Lower leg skin (tissue), 3 donors: ENCODE data around the gene CELSR3.

Experiments used
- POLR2A ChIP-seq, 2 donors: fragments of 450-650 bp; IDR thresholded peaks; one replicate each; pipeline ENCODE4 v1.6.1; 2016 to 2017; ENCODE audit warnings: antibody characterized with exemption in 2 of 2, mild to moderate bottlenecking in 1 of 2, moderate library complexity in 1 of 2
- TF ChIP-seq, protein P1 (sequence below), 3 donors: fragments of 450-650 bp; IDR thresholded peaks; one replicate each; pipeline ENCODE4 v1.5.1; 2016; ENCODE audit warnings: antibody characterized with exemption in 3 of 3, mild to moderate bottlenecking in 3 of 3, moderate library complexity in 2 of 3

DNA sequence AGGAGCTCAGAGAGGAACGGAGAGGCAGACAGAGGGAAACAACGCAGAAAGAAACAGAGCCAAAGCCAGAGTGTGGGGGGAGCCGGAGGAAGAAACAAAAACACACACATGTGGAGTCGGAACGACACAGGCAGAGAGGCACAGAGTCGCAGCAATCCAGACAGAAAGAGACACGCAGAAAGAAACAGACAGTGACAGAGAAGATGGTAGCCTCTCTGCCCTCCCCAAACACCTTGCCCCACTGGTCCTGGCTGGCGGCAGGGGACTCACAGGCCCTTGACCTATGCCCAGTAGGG, 21.3 kb upstream of the CELSR3 start:
- TF ChIP-seq, protein P1, sequence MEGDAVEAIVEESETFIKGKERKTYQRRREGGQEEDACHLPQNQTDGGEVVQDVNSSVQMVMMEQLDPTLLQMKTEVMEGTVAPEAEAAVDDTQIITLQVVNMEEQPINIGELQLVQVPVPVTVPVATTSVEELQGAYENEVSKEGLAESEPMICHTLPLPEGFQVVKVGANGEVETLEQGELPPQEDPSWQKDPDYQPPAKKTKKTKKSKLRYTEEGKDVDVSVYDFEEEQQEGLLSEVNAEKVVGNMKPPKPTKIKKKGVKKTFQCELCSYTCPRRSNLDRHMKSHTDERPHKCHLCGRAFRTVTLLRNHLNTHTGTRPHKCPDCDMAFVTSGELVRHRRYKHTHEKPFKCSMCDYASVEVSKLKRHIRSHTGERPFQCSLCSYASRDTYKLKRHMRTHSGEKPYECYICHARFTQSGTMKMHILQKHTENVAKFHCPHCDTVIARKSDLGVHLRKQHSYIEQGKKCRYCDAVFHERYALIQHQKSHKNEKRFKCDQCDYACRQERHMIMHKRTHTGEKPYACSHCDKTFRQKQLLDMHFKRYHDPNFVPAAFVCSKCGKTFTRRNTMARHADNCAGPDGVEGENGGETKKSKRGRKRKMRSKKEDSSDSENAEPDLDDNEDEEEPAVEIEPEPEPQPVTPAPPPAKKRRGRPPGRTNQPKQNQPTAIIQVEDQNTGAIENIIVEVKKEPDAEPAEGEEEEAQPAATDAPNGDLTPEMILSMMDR (IDR thresholded peaks at IDR 0.05) = no peak
- TF ChIP-seq POLR2A (IDR thresholded peaks at IDR 0.05) = no peak
